Measurements from ENCODE around the gene PRKAA2.

- TF ChIP-seq SIN3A (IDR thresholded peaks at IDR 0.05; ENCODE audit: borderline replicate concordance, insufficient read depth, low read length) (no peak), POLR2AphosphoS5 (IDR thresholded peaks at IDR 0.05; ENCODE audit: low read depth, low read length) (no peak), TAF1 (IDR thresholded peaks at IDR 0.05; ENCODE audit: borderline replicate concordance, insufficient read depth, low read length) (no peak)
These were observed 58.6 kb downstream of the PRKAA2 start for GRCh38 chr1:56703747-56704146.

Data from PFSK-1 (cell line).